OCI-LY1 (cell line): ENCODE measurements around the gene SH2D5.
A peak's percentile ranks its signal among the peaks of the same experiment; 100 is the strongest.

Experiments used
- CTCF ChIP-seq: fragments of 200-600 bp; sonication (generic), shearing (Covaris generic); IDR thresholded peaks from 2 replicates; pipeline ENCODE4 v1.5.1; 2017; ENCODE audit warnings: mild to moderate bottlenecking, antibody characterized with exemption, low read length, moderate library complexity, mixed read lengths
- EZH2 ChIP-seq: fragments of 200-600 bp; sonication (generic), shearing (Covaris generic); IDR thresholded peaks from 2 replicates; pipeline ENCODE4 v1.8.0; 2017; ENCODE audit warnings: borderline replicate concordance, mixed run types, mild to moderate bottlenecking, antibody characterized with exemption, low read length, moderate library complexity, mixed read lengths

GRCh38 chr1:20727746-20728316 lies 4.7 kb downstream of the SH2D5 start:
- TF ChIP-seq CTCF: peak; percentile 33
- TF ChIP-seq EZH2: no peak
